HCT116 (cell line): ENCODE results near the gene GDPD3. TPM values are rescaled to one million over a fixed set of nuclear protein-coding genes. Genes with fewer than 3 reads are reported as not detected.
"Not testable (repeated sequence)": the region's sequence is repeated elsewhere in the genome, so short reads cannot be mapped to it uniquely, and the experiment has no call there.

Experiments used
- ATAC-seq: fragments of 200-7000 bp; cut with Tn5 transposase; 2 replicates; pipeline ENCODE4 v1.9.1; 2020; ENCODE audit warnings: mild to moderate bottlenecking, moderate library complexity
- BruUV-seq: library from RNA; stranded (reverse); fragments of 400-500 nt; replicated peaks from 2 replicates; lab custom pipeline; 2021; lab: Mats Ljungman, UMichigan
- CTCF ChIA-PET: fragments of 300-600 bp; sonication (Branson Sonifier 250); formaldehyde crosslinking; loops from one replicate; lab custom pipeline; 2021; ENCODE audit warnings: antibody characterized with exemption; lab: Charles Lee
- POLR2A ChIA-PET: fragments of 300-600, 350-600 bp; sonication (Branson Sonifier 250); formaldehyde crosslinking; loops from one replicate; lab custom pipeline; 2021; ENCODE audit warnings: antibody characterized with exemption; lab: Charles Lee
- RAD21 ChIA-PET, 2 experiments: fragments of 300-600 bp; sonication (Branson Sonifier 250); formaldehyde crosslinking; loops; one replicate each; lab custom pipeline; 2023; ENCODE audit warnings: low total read pairs in 2 of 2; ENCODE audit not compliant: uncharacterized antibody in 2 of 2, unreplicated experiment in 2 of 2, low non-redundant PET in 1 of 2; lab: Charles Lee
- DNase-seq: peaks from one replicate; pipeline ENCODE4 v3.0.0-alpha.2; 2010; ENCODE audit warnings: low read depth, low spot score
- H2AFZ ChIP-seq: fragments of 200-600 bp; shearing (Covaris generic), sonication (generic); 2 replicates; pipeline ENCODE4 v1.6.1; 2017; ENCODE audit warnings: low read depth, mixed run types, mixed read lengths, antibody characterized with exemption, low read length; ENCODE audit not compliant: poor library complexity, severe bottlenecking
- H3K27ac ChIP-seq: 2 replicates; pipeline ENCODE4 v1.5.1; 2012; ENCODE audit warnings: low read depth, low read length
- H3K27me3 ChIP-seq: fragments of 200-600 bp; sonication (generic); 2 replicates; pipeline ENCODE4 v1.6.1; 2016; ENCODE audit warnings: mixed run types, low read length, mixed read lengths; ENCODE audit not compliant: insufficient read depth
- H3K36me3 ChIP-seq, 2 experiments: fragments of 200-500 bp in 1 of 2; fragments of 200-600 bp in 1 of 2; sonication (Bioruptor generic) in 1 of 2; sonication (generic) in 1 of 2; 2 replicates each; pipeline versions ENCODE4 v1.5.1 to v1.6.1; 2014 to 2016; ENCODE audit warnings: low read length in 2 of 2, inconsistent platforms in 1 of 2, mixed read lengths in 1 of 2, mixed run types in 1 of 2; ENCODE audit not compliant: insufficient read depth in 2 of 2, control insufficient read depth in 1 of 2
- H3K4me1 ChIP-seq, 2 experiments: fragments of 200-600 bp in 1 of 2; sonication (generic) in 1 of 2; 2 replicates each; pipeline versions ENCODE4 v1.5.1 to v1.6.1; 2012 to 2017; ENCODE audit warnings: low read length in 2 of 2, inconsistent platforms in 1 of 2, mild to moderate bottlenecking in 1 of 2, mixed read lengths in 1 of 2, mixed run types in 1 of 2, moderate library complexity in 1 of 2; ENCODE audit not compliant: insufficient read depth in 2 of 2, control insufficient read depth in 1 of 2
- H3K4me2 ChIP-seq: fragments of 200-600 bp; sonication (generic); 2 replicates; pipeline ENCODE4 v1.6.1; 2017; ENCODE audit warnings: mixed run types, low read length, mixed read lengths
- H3K4me3 ChIP-seq, 2 experiments: fragments of 200-600 bp in 1 of 2; sonication (generic) in 1 of 2; replicated peaks in 1 of 2; 2 replicates each; pipeline ENCODE4 v1.5.1; 2011 to 2016; ENCODE audit warnings: low read length in 2 of 2, control low read depth in 1 of 2, low read depth in 1 of 2, mild to moderate bottlenecking in 1 of 2, mixed read lengths in 1 of 2, mixed run types in 1 of 2
- H3K79me2 ChIP-seq: fragments of 200-600 bp; sonication (generic); 2 replicates; pipeline ENCODE4 v1.6.1; 2017; ENCODE audit warnings: mild to moderate bottlenecking, mixed run types, low read length, moderate library complexity, mixed read lengths; ENCODE audit not compliant: insufficient read depth
- H3K9ac ChIP-seq: fragments of 200-600 bp; sonication (generic); 2 replicates; pipeline ENCODE4 v1.6.1; 2016; ENCODE audit warnings: low read length, mixed read lengths
- H3K9me2 ChIP-seq: fragments of 200-600 bp; sonication (generic), shearing (Covaris generic); 2 replicates; pipeline ENCODE4 v1.6.1; 2017; ENCODE audit warnings: mixed run types, mild to moderate bottlenecking, moderate library complexity; ENCODE audit not compliant: insufficient read depth
- H3K9me3 ChIP-seq, 2 experiments: fragments of 200-500 bp in 1 of 2; fragments of 200-600 bp in 1 of 2; sonication (Bioruptor generic) in 1 of 2; sonication (generic) in 1 of 2; 2 replicates each; pipeline ENCODE4 v1.6.1; 2014 to 2017; ENCODE audit warnings: low read length in 2 of 2, mixed read lengths in 2 of 2, inconsistent platforms in 1 of 2, low read depth in 1 of 2, mild to moderate bottlenecking in 1 of 2, mixed run types in 1 of 2, moderate library complexity in 1 of 2; ENCODE audit not compliant: control insufficient read depth in 1 of 2, insufficient read depth in 1 of 2
- H4K20me1 ChIP-seq: fragments of 200-600 bp; sonication (generic), shearing (Covaris generic); 2 replicates; pipeline ENCODE4 v1.6.1; 2017; ENCODE audit warnings: mixed run types, mild to moderate bottlenecking, moderate library complexity; ENCODE audit not compliant: insufficient read depth
- CEBPB ChIP-seq: IDR thresholded peaks from 2 replicates; pipeline ENCODE4 v1.6.1; 2012; ENCODE audit warnings: low read depth
- FOSL1 ChIP-seq: IDR thresholded peaks from 2 replicates; pipeline ENCODE4 v1.6.1; 2012; ENCODE audit warnings: low read depth
- SIN3A ChIP-seq: IDR thresholded peaks from 2 replicates; pipeline ENCODE4 v1.6.1; 2012; ENCODE audit warnings: low read depth
- SP1 ChIP-seq: IDR thresholded peaks from 2 replicates; pipeline ENCODE4 v1.6.1; 2012; ENCODE audit warnings: low read depth
- TCF7L2 ChIP-seq: IDR thresholded peaks from 2 replicates; pipeline ENCODE4 v1.7.0; 2011; ENCODE audit warnings: borderline replicate concordance, inconsistent platforms; ENCODE audit not compliant: insufficient read depth, insufficient read length; ENCODE audit errors: extremely low read depth
- YY1 ChIP-seq: IDR thresholded peaks from 2 replicates; pipeline ENCODE4 v1.6.1; 2011; ENCODE audit warnings: low read length, low read depth, moderate library complexity, mild to moderate bottlenecking; ENCODE audit not compliant: insufficient replicate concordance; ENCODE audit errors: extremely low read depth
- intact Hi-C: fragments of 100-400 bp; cut with micrococcal nuclease; formaldehyde crosslinking; loops from 2 replicates; pipeline ENCODE4 v1.10.0; 2022
- total RNA-seq: library from RNA; stranded (reverse); gene quantifications from one replicate; pipeline ENCODE4 v1.2.1, GENCODE V29; 2021; ENCODE audit not compliant: unreplicated experiment
- TF ChIP-seq, protein P1 (sequence below): IDR thresholded peaks from 2 replicates; pipeline ENCODE4 v1.6.1; 2012; ENCODE audit warnings: low read depth
- TF ChIP-seq, protein P2 (sequence below): IDR thresholded peaks from 2 replicates; pipeline ENCODE4 v1.6.1; 2012
- TF ChIP-seq, protein P3 (sequence below), 3 experiments: fragments of 200-600 bp in 1 of 3; sonication (generic) in 1 of 3; IDR thresholded peaks in 2 of 3; conservative IDR thresholded peaks in 1 of 3; 2 replicates each; pipeline ENCODE4 v1.5.1; 2012 to 2017; ENCODE audit warnings: low read depth in 2 of 3, low read length in 2 of 3, antibody characterized with exemption in 1 of 3, borderline replicate concordance in 1 of 3, control low read depth in 1 of 3, mild to moderate bottlenecking in 1 of 3, mixed read lengths in 1 of 3, mixed run types in 1 of 3, moderate library complexity in 1 of 3; ENCODE audit not compliant: insufficient read depth in 1 of 3

GDPD3 gene
- total RNA-seq, 1 experiment from 2014 or later: 7.0 TPM

DNA sequence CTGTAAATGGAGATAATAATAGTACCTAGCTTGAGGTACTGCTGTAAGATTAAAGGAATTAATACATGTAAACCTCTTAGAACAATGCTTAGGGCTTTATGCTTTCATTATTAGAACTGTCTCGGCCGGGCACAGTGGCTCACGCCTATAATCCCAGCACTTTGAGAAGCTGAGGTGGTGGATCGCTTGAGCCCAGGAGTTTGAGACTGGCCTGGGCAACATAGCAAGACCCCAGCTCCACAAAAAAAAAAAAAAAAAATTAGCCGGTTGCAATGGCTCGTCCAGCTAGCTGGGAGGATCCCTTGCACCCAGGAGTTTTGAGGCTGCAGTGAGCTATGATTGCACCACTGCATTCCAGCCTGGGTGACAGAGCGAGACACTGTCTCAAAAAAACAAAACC is 1.5 kb upstream of the GDPD3 start:
- BruUV-seq, H3K9ac ChIP-seq, H2AFZ ChIP-seq, H3K79me2 ChIP-seq, H3K9me3 ChIP-seq, H3K9me2 ChIP-seq, intact Hi-C loops, H3K27ac ChIP-seq, CTCF ChIA-PET, H4K20me1 ChIP-seq, H3K4me2 ChIP-seq, RAD21 ChIA-PET, DNase-seq, H3K4me3 ChIP-seq, H3K36me3 ChIP-seq, ATAC-seq, H3K27me3 ChIP-seq: not testable (repeated sequence)
- peaks cover 15 to 39% of the 10 kb centered on the region in 2 experiments for H3K4me1 ChIP-seq
- POLR2A ChIA-PET: interaction anchor here (1.3 kb wide), 1 partner anchor 8 kb away, joined by 3 read pairs; the partner anchor contains the start of gene MAPK3

DNA sequence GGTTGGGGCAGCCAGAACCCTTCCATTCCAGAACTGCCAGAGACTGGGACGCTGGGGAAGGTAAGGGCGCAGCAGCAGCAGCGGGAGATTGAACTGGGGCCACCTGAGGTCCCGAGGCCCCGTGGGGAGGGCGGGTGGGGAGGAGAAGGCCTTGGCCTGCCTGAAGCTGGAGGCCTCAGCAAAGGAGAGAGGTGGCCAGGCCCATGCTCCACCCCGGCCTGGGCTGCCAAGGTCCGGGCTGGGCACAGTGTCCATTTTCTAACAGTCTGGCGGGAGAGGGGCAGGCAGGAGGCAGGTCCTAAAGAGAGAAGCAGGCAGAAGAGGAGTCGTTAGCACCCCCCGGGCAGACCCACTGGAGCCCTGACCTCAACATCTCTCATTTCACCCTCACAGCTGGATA is 1.1 kb upstream of the GDPD3 start:
- Histone ChIP-seq H3K4me2 (no peak overlapping the region), H3K27me3 (no peaks in the 10 kb centered on the region), H3K9ac (no peak overlapping the region), H3K9me3 (no peaks in the 10 kb centered on the region), H3K4me3 (no peak overlapping the region), H3K9me2 (no peaks in the 10 kb centered on the region), H4K20me1 (no peaks in the 10 kb centered on the region), H3K4me1 (peaks cover 15 to 39% of the 10 kb centered on the region in 2 experiments), H3K79me2 (no peaks in the 10 kb centered on the region), H2AFZ (no peak overlapping the region), H3K36me3 (no peaks in the 10 kb centered on the region; a peak in 1 of 4 replicates), H3K27ac (no peak overlapping the region)
- TF ChIP-seq, protein P1, sequence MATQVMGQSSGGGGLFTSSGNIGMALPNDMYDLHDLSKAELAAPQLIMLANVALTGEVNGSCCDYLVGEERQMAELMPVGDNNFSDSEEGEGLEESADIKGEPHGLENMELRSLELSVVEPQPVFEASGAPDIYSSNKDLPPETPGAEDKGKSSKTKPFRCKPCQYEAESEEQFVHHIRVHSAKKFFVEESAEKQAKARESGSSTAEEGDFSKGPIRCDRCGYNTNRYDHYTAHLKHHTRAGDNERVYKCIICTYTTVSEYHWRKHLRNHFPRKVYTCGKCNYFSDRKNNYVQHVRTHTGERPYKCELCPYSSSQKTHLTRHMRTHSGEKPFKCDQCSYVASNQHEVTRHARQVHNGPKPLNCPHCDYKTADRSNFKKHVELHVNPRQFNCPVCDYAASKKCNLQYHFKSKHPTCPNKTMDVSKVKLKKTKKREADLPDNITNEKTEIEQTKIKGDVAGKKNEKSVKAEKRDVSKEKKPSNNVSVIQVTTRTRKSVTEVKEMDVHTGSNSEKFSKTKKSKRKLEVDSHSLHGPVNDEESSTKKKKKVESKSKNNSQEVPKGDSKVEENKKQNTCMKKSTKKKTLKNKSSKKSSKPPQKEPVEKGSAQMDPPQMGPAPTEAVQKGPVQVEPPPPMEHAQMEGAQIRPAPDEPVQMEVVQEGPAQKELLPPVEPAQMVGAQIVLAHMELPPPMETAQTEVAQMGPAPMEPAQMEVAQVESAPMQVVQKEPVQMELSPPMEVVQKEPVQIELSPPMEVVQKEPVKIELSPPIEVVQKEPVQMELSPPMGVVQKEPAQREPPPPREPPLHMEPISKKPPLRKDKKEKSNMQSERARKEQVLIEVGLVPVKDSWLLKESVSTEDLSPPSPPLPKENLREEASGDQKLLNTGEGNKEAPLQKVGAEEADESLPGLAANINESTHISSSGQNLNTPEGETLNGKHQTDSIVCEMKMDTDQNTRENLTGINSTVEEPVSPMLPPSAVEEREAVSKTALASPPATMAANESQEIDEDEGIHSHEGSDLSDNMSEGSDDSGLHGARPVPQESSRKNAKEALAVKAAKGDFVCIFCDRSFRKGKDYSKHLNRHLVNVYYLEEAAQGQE: no peak
- TF ChIP-seq, protein P2, sequence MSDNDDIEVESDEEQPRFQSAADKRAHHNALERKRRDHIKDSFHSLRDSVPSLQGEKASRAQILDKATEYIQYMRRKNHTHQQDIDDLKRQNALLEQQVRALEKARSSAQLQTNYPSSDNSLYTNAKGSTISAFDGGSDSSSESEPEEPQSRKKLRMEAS: no peak
- no peak for TF ChIP-seq CEBPB
- no peak for TF ChIP-seq SIN3A
- TF ChIP-seq SP1: no peak
- TF ChIP-seq, protein P3, sequence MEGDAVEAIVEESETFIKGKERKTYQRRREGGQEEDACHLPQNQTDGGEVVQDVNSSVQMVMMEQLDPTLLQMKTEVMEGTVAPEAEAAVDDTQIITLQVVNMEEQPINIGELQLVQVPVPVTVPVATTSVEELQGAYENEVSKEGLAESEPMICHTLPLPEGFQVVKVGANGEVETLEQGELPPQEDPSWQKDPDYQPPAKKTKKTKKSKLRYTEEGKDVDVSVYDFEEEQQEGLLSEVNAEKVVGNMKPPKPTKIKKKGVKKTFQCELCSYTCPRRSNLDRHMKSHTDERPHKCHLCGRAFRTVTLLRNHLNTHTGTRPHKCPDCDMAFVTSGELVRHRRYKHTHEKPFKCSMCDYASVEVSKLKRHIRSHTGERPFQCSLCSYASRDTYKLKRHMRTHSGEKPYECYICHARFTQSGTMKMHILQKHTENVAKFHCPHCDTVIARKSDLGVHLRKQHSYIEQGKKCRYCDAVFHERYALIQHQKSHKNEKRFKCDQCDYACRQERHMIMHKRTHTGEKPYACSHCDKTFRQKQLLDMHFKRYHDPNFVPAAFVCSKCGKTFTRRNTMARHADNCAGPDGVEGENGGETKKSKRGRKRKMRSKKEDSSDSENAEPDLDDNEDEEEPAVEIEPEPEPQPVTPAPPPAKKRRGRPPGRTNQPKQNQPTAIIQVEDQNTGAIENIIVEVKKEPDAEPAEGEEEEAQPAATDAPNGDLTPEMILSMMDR (IDR thresholded peaks at IDR 0.05 in 2 of 3, conservative IDR thresholded peaks at IDR 0.05 in 1 of 3; ENCODE audit: borderline replicate concordance in 1 of 3, insufficient read depth in 1 of 3, low read depth in 2 of 3, low read length in 2 of 3): no peak
- no peak for TF ChIP-seq FOSL1
- TF ChIP-seq YY1: no peak
- no peak for TF ChIP-seq TCF7L2
- CTCF ChIA-PET: no interaction called here
- BruUV-seq: no TSS peak
- DNase-seq: no peak
- POLR2A ChIA-PET: interaction anchor here (1.3 kb wide), 1 partner anchor 9 kb away, joined by 3 read pairs; the partner anchor contains the start of gene MAPK3
- no peak for ATAC-seq
- RAD21 ChIA-PET: no interaction called here
- intact Hi-C loops: no loop called here
